Stromal cell of bone marrow (primary cell): Measurements from ENCODE around the gene CMTM1.
"Not testable (repeated sequence)": the region's sequence is repeated elsewhere in the genome, so short reads cannot be mapped to it uniquely, and the experiment has no call there.

Experiments
- DNase-seq: peaks from one replicate; pipeline ENCODE4 v3.0.0-alpha.2; 2012; ENCODE audit warnings: low read depth

CMTM1 gene

DNA sequence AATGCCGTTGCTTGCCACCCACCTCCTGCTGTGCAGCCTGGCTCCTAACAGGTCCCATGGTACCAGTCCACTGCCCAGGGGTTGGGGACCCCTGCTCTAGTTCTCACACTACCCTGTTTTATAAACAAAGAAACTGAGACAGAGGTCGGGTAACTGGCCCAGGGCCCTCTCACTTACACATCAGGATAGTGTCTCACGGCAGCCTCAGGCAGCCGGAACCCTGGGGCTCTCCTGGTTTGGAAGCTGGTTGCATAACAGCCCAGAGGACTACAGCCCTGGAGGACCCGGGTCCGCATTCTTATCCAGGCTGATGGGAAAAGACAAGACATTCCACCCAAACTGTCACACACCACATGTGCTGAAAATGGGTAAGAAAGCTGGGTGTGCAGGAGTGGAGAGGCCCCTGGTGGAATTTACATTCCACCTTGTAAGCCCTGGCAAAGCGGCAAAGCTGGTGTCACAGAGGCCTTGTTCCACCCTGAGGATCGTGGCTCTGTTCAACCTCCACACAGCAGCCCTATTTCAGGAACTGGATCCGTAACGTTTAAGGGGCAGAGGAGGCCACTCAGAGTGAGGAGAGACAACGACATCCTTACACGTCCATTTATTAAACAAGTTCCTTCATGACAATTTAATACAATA lies 48.0 kb downstream of the CMTM1 start:
- no peak for DNase-seq

GRCh38 chr16:66616169-66616568 lies 49.9 kb downstream of the CMTM1 start:
- no peak for DNase-seq

DNA sequence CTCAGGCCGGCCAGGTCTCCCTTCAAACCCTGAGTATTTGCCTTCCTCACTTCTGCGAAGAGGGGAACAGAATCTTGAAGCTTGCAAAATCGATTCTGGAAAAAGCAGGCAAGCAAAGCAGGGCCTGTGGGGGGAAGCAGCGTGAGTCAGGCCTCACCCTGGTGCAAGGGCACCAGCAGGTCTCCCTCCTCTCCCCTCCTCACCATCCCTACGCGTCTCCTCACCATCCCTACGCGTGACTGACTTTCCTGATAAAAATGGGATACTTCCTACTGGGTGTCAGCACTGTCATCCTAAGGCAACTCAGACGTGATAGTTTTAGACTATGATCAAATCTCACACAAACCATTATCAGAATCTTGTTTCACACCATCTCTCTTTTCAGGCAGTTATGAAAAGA lies 50.4 kb downstream of the CMTM1 start:
- DNase-seq = no peak

DNA sequence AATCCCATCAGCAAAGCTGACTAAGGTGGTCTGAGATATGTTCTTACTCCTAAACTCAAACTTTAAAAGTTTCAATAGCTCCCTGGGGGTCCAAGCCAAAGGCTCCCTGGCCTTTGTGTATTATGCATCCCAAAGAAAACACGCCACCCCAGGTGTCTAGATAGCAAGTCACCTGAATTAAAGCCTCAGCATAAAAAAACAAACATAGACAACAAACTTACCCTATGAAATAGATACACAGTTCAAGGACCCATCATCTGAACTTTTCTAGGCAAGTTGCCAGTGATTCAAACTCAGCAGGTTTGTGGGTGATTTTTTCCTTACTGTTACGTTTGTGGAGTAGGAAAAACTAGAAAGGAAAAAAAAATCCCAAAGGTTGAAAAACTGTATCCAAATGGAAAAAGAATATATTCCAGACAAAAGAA lies 50.8 kb downstream of the CMTM1 start:
- no peak for DNase-seq

- no peak for DNase-seq
Measured at GRCh38 chr16:66617728-66618127, 51.5 kb downstream of the CMTM1 start.

DNA sequence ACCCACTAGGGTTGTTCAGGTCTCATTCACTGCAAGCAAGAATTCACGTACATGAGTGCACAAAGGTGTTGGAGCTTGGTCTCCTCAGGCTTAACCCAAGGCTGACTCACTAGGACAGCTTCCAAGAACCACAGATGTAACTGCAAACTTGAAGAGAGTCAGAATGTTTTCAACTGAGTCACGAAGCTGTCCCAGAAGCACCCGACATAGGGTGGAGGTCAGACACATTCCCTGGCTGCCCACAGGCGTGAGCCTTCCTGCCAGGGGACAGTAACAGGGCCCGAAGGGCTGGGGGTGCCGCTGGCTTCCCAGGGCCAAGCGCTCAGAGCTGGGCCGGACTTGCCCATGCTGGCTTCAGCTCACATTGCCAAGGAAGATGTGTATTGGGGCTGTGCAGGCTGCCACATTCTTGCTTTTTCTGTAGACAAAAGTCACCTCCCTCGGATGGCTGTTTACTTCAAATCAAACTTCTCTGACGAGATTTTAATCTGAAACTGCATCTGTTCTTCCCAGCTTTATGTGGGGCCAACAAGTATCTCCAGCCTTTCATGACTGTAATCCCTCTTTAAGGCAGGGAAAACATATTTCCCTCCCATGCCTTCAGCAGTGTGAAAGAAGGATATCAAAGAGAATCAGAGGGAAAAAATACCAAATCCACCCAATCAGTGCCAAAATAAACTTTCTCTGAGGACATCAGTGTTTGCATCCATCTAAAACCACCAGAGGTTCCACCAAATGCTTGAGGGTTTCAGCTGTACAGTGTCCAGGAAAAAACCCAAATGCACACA lies 52.5 kb downstream of the CMTM1 start:
- peak; percentile 93 for DNase-seq

GRCh38 chr16:66619534-66620428 lies 53.5 kb downstream of the CMTM1 start:
- DNase-seq = peak; percentile 53

- DNase-seq = no peak
Measured at GRCh38 chr16:66620429-66620795, 54.2 kb downstream of the CMTM1 start.

DNA sequence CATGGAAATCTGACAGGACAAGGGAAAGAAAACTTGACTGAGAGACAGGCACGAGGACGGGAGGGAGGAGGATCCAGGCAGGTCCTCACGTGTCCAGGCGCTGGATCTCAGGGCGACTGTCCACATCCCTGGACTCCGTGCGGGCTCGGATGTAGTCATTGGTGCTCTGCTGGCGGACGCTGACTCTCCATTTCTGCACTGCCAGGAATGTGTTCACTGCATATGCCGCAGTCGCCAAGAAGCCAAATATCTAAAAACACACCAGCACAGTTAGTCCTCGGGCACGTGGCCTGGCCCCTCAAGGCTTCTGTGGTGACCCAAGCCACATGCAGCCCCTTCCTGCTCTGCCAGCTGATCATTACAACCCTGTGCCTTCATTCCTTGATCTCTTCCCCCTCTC lies 55.7 kb downstream of the CMTM1 start:
- peak; percentile 55 for DNase-seq

DNA sequence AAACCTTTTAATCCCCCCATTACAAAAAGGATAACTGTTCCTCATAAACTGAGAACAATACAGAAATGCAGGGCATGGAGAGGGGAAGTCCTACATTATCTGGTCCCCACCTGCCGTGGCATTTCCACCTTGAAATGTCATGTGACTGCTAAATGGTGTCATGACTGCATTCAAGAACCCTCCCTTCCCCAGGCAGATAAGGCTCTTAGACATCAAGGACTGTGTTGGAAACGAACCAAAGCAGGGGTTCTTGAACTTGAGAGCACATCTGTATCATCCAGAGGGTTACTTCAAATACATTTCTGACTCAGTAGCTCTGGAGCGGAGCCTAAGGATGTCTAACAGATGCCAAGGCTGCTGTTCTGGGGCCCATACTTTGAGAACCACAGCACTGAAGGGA lies 56.6 kb downstream of the CMTM1 start:
- DNase-seq = no peak

GRCh38 chr16:66623755-66624154 lies 57.5 kb downstream of the CMTM1 start:
- DNase-seq = no peak

- DNase-seq = not testable (repeated sequence)
Measured at GRCh38 chr16:66627611-66628378, 61.6 kb downstream of the CMTM1 start.
